Right lobe of liver (tissue), 6 donors: Measurements from ENCODE around the gene SPOPL. TPM values are rescaled to one million over a fixed set of nuclear protein-coding genes. Genes with fewer than 3 reads are reported as not detected.

Source experiments
- ATAC-seq, 4 donors: fragments of 200-7000 bp; cut with Tn5 transposase; one replicate each; pipeline ENCODE4 v1.9.1; 2020; ENCODE audit warnings: mild to moderate bottlenecking in 4 of 4, moderate library complexity in 4 of 4
- DNase-seq, 3 donors: peaks; one replicate each; pipeline ENCODE4 v3.0.0-alpha.2; 2020
- H3K27ac ChIP-seq, 3 donors: fragments of 200-600 bp; one replicate each; pipeline ENCODE4 v1.8.0; 2022
- H3K27me3 ChIP-seq, 2 donors: fragments of 200-600 bp; one replicate each; pipeline ENCODE4 v1.8.0; 2022
- H3K36me3 ChIP-seq, 4 donors: fragments of 200-600 bp; sonication (generic) in 1 of 4; one replicate each; pipeline versions ENCODE4 v1.5.1 to v1.8.0; 2017 to 2022; ENCODE audit warnings: control low read depth in 1 of 4
- H3K4me1 ChIP-seq, 4 donors: fragments of 200-600 bp; sonication (generic) in 1 of 4; one replicate each; pipeline versions ENCODE4 v1.5.1 to v1.8.0; 2017 to 2022; ENCODE audit warnings: control low read depth in 1 of 4
- H3K4me3 ChIP-seq, 3 donors: fragments of 200-600 bp; one replicate each; pipeline ENCODE4 v1.8.0; 2022
- H3K9me3 ChIP-seq, 4 donors: fragments of 200-600 bp; sonication (generic) in 1 of 4; one replicate each; pipeline versions ENCODE4 v1.5.1 to v1.8.0; 2017 to 2022; ENCODE audit warnings: control low read depth in 1 of 4
- POLR2A ChIP-seq: fragments of 450-650 bp; IDR thresholded peaks from one replicate; pipeline ENCODE4 v1.6.1; 2017; ENCODE audit warnings: antibody characterized with exemption, mild to moderate bottlenecking
- WGBS: methylation state at CpG from one replicate; pipeline ENCODE4 v1.1.6; 2018; ENCODE audit warnings: low coverage, low lambda C conversion rate; ENCODE audit not compliant: insufficient coverage; ENCODE audit errors: missing lambda C conversion rate; 5-methylcytosine and 5-hydroxymethylcytosine counted together
- intact Hi-C, 2 donors: fragments of 100-400 bp; cut with DNase I; formaldehyde crosslinking; loops; one replicate each; pipeline versions ENCODE4 v1.11.2 to v1.14.1; 2022
- total RNA-seq, 6 experiments: library from RNA; depleted of rRNA in 2 of 6; stranded (reverse); fragments of >200 nt in 2 of 6; fragmentation: NEBNext Ultra II Directional in 3 of 6; extraction: Animal tissue kit (Norgen Biotek cat#: 25700) in 3 of 6; gene quantifications; one replicate each; pipeline versions ENCODE4 v1.1.0 to v1.2.4, GENCODE V29; 2016 to 2023
- TF ChIP-seq, protein P1 (sequence below), 4 donors: fragments of 200-600 bp in 3 of 4; fragments of 450-650 bp in 1 of 4; IDR thresholded peaks; one replicate each; pipeline versions ENCODE4 v1.5.1 to v1.8.0; 2016 to 2022; ENCODE audit warnings: antibody characterized with exemption in 4 of 4, mild to moderate bottlenecking in 2 of 4
- donor health status: DM: no; HTN: yes; CAD: no.
- donor health status: DM: no; HTN: no; CAD: no.
- donor health status: DM: no; HTN: no; CAD: no.
- donor health status: DM: no; HTN: yes; CAD: no.
- donor health status: DM: no; HTN: yes; CAD: no.

Gene SPOPL
- total RNA-seq, 6 experiments from 2014 or later, result 10.6 to 14.8 (median 12.3) TPM

GRCh38 chr2:138495384-138495783 is 6.2 kb upstream of the SPOPL start:
- TF ChIP-seq, protein P1, sequence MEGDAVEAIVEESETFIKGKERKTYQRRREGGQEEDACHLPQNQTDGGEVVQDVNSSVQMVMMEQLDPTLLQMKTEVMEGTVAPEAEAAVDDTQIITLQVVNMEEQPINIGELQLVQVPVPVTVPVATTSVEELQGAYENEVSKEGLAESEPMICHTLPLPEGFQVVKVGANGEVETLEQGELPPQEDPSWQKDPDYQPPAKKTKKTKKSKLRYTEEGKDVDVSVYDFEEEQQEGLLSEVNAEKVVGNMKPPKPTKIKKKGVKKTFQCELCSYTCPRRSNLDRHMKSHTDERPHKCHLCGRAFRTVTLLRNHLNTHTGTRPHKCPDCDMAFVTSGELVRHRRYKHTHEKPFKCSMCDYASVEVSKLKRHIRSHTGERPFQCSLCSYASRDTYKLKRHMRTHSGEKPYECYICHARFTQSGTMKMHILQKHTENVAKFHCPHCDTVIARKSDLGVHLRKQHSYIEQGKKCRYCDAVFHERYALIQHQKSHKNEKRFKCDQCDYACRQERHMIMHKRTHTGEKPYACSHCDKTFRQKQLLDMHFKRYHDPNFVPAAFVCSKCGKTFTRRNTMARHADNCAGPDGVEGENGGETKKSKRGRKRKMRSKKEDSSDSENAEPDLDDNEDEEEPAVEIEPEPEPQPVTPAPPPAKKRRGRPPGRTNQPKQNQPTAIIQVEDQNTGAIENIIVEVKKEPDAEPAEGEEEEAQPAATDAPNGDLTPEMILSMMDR (IDR thresholded peaks at IDR 0.05), result no peak
- TF ChIP-seq POLR2A, result no peak
- 88% methylated on average over 2 of the region's 2 CpGs for WGBS
- Histone ChIP-seq H3K27me3 (no peaks in the 10 kb centered on the region), H3K36me3 (no peaks in the 10 kb centered on the region), H3K4me3 (no peak overlapping the region), H3K9me3 (no peaks in the 10 kb centered on the region), H3K4me1 (peaks cover 0 to 35% (median 2%) of the 10 kb centered on the region in 4 donors), H3K27ac (no peak overlapping the region)
- DNase-seq (no peak), ATAC-seq (no peak)
- intact Hi-C loops, result no loop called here

GRCh38 chr2:138496096-138496651 is 5.4 kb upstream of the SPOPL start:
- WGBS, result 80% methylated on average over 2 of the region's 4 CpGs
- no peak for ATAC-seq
- Histone ChIP-seq H3K9me3 (no peaks in the 10 kb centered on the region), H3K4me3 (no peak overlapping the region), H3K36me3 (no peaks in the 10 kb centered on the region), H3K4me1 (peaks cover 0 to 27% (median 2%) of the 10 kb centered on the region in 4 donors), H3K27me3 (no peaks in the 10 kb centered on the region), H3K27ac (no peak overlapping the region)
- TF ChIP-seq POLR2A, result no peak
- TF ChIP-seq, protein P1 (IDR thresholded peaks at IDR 0.05), result no peak
- intact Hi-C loops, result no loop called here
- no peak for DNase-seq

DNA sequence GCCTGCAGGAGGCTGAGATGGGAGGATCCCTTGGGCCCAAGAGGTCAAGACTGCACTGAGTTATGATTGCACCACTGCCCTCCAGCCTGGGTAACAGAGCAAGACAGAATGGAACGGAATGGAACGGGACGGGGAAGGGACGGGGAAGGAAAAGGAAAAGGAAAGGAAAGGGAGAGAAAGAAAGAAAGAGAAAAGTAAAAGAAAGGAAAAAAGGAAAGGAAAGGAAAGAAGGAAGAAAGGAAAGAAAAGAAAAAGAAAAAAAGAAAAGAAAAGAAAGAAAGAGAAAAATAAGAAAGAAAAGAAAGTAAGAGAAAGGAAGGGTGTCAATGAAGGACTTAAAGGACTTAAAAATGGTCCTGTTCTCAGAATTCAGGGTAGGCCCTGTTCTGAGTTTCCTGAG is 4.3 kb upstream of the SPOPL start:
- Histone ChIP-seq H3K4me1 (peaks cover 0 to 18% (median 1%) of the 10 kb centered on the region in 4 donors), H3K36me3 (no peaks in the 10 kb centered on the region), H3K27ac (no peak overlapping the region), H3K27me3 (no peaks in the 10 kb centered on the region), H3K9me3 (no peaks in the 10 kb centered on the region), H3K4me3 (no peak overlapping the region)
- WGBS, result 100% methylated on average over 4 of the region's 4 CpGs
- TF ChIP-seq, protein P1 (IDR thresholded peaks at IDR 0.05), result no peak
- TF ChIP-seq POLR2A, result no peak
- no peak for DNase-seq
- intact Hi-C loops, result no loop called here
- ATAC-seq, result no peak

DNA sequence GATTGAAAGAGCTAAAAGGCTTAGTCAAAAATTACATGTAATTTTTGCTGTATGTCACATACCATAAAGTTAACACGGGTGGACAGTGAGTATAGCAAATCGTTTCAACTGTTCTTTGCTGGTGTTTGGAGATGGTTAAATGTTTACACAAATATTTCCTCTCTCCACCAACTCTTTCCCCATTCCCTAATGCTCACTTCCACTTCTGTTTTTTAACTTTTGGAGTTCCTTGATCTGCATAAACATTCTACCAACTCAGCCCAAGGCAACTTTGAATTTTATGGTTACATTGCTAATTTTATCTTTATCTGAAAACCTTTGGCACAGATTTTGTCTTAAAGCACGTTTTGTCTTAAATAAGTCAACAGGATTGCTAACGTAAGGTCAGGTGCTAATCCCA is 1.9 kb upstream of the SPOPL start:
- H3K4me1 ChIP-seq, result peaks cover 0 to 23% (median 8%) of the 10 kb centered on the region in 4 donors
- DNase-seq (no peak), ATAC-seq (no peak)
- intact Hi-C loops, result no loop called here
- H3K9me3 ChIP-seq, result no peaks in the 10 kb centered on the region
- no peaks in the 10 kb centered on the region for H3K36me3 ChIP-seq
- no peaks in the 10 kb centered on the region for H3K27me3 ChIP-seq
- 41% methylated on average over 4 of the region's 4 CpGs for WGBS
- TF ChIP-seq POLR2A, result no peak
- TF ChIP-seq, protein P1 (IDR thresholded peaks at IDR 0.05), result no peak
- no peak overlapping the region for H3K4me3 ChIP-seq
- H3K27ac ChIP-seq, result no peak overlapping the region
